Loucy (cell line): ENCODE data around the gene PHETA2.

ENCODE experiments used
- CTCF ChIP-seq: fragments of 200-600 bp; sonication (generic); conservative IDR thresholded peaks from 2 replicates; pipeline ENCODE4 v1.5.1; 2014; ENCODE audit warnings: mild to moderate bottlenecking, antibody characterized with exemption, low read length
- EZH2phosphoT487 ChIP-seq: fragments of 200-600 bp; IDR thresholded peaks from 2 replicates; pipeline ENCODE4 v1.6.1; 2018; ENCODE audit warnings: antibody characterized with exemption, mild to moderate bottlenecking, moderate library complexity, borderline replicate concordance

GRCh38 chr22:42116848-42117424, 42.9 kb downstream of the PHETA2 start:
- peak; percentile 64 for TF ChIP-seq CTCF
- no peak for TF ChIP-seq EZH2phosphoT487
